ENCODE data around the gene ANKRD10.

Gene ANKRD10

DNA sequence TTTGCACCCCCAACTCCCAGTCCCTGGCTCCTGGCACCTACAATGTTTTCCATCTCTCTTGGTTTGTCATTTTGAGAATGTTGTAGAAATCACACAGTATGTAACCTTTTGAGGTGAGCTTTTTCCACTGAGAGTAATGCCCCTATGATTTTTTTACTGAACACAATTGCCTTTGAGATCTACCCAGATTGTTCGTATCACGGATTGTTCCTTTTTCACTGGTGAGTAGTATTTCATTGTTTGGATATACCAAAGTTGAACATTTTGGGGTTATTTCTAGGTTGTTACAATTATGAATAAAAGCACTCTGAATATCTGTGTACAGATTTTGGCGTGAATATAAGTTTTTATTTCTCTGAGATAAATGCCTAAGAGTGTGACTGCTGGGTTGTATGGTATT is 17.7 kb upstream of the ANKRD10 start:
- Histone ChIP-seq H3K27ac (ENCODE audit: extremely low read depth, low read depth, low read length) (no peak overlapping the region), H3K4me1 (ENCODE audit: control insufficient read depth, insufficient read depth, low read length) (no peaks in the 10 kb centered on the region), H3K9me3 (ENCODE audit: control insufficient read depth, insufficient read depth, low read depth, low read length) (no peaks in the 10 kb centered on the region), H3K36me3 (ENCODE audit: control insufficient read depth in 2 of 2, insufficient read depth in 1 of 2, low read length in 2 of 2) (no peaks in the 10 kb centered on the region), H3K4me3 (ENCODE audit: low read depth, low read length) (no peak overlapping the region)
- TF ChIP-seq ZNF146 (tag by site-specific recombination; IDR thresholded peaks at IDR 0.05) = peak; percentile 68
- no peak for TF ChIP-seq ZNF670 (tag by site-specific recombination; IDR thresholded peaks at IDR 0.05; ENCODE audit: low read depth)
- ChIA-PET CTCF (no interaction called here), POLR2A (no interaction called here)

DNA sequence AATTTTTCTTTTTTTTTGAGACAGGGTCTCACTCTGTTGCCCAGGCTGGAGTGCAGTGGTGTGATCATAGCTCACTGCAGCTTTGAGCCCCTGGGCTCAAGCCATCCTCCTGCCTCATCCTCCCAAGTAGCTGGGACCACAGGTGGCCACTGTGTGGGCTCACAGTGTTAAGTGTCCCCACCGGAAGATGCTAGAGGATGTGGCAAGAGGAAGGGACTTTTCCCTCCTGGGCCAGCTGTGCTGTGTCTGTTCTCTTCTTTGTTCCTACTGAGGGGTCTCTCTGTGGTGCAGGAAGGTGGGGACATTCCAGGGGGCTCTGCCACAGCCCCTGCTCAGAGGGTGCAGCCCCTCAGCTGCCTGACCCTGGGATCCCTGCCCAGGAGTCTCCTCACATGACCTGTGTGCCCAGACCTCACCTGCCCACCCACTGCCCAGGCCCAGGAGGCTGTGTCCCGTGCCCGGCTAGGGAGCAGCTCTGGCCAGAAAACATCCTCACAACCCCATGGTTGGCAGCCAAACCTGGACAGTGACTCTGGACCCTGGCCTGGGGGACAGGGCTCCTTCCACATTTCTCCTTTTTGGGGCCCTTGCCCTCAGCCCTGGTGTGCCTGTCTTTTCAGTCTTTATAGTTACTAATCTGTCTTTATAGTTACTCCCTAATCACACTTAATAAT is 14.4 kb upstream of the ANKRD10 start:
- TF ChIP-seq, protein P1, sequence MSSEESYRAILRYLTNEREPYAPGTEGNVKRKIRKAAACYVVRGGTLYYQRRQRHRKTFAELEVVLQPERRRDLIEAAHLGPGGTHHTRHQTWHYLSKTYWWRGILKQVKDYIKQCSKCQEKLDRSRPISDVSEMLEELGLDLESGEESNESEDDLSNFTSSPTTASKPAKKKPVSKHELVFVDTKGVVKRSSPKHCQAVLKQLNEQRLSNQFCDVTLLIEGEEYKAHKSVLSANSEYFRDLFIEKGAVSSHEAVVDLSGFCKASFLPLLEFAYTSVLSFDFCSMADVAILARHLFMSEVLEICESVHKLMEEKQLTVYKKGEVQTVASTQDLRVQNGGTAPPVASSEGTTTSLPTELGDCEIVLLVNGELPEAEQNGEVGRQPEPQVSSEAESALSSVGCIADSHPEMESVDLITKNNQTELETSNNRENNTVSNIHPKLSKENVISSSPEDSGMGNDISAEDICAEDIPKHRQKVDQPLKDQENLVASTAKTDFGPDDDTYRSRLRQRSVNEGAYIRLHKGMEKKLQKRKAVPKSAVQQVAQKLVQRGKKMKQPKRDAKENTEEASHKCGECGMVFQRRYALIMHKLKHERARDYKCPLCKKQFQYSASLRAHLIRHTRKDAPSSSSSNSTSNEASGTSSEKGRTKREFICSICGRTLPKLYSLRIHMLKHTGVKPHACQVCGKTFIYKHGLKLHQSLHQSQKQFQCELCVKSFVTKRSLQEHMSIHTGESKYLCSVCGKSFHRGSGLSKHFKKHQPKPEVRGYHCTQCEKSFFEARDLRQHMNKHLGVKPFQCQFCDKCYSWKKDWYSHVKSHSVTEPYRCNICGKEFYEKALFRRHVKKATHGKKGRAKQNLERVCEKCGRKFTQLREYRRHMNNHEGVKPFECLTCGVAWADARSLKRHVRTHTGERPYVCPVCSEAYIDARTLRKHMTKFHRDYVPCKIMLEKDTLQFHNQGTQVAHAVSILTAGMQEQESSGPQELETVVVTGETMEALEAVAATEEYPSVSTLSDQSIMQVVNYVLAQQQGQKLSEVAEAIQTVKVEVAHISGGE (tag by site-specific recombination; conservative IDR thresholded peaks at IDR 0.05; ENCODE audit: low read depth) = peak; percentile 33; the same call in 1 of the 2 replicates
- TF ChIP-seq OVOL3 (tag by site-specific recombination; IDR thresholded peaks at IDR 0.05) (no peak), SP2 (tag by site-specific recombination; IDR thresholded peaks at IDR 0.05) (no peak), ZNF223 (tag by site-specific recombination; IDR thresholded peaks at IDR 0.05) (no peak), ZFHX2 (tag by site-specific recombination; conservative IDR thresholded peaks at IDR 0.05) (no peak), ZFP3 (tag by site-specific recombination; IDR thresholded peaks at IDR 0.05; ENCODE audit: low read depth) (no peak)
- POLR2A ChIA-PET = no interaction called here
- Histone ChIP-seq H3K9me3 (ENCODE audit: control insufficient read depth, insufficient read depth, low read depth, low read length) (no peaks in the 10 kb centered on the region), H3K36me3 (ENCODE audit: control insufficient read depth in 2 of 2, insufficient read depth in 1 of 2, low read length in 2 of 2) (no peaks in the 10 kb centered on the region), H3K4me1 (ENCODE audit: control insufficient read depth, insufficient read depth, low read length) (no peaks in the 10 kb centered on the region), H3K27ac (ENCODE audit: extremely low read depth, low read depth, low read length) (no peak overlapping the region), H3K4me3 (ENCODE audit: low read depth, low read length) (no peak overlapping the region)
- CTCF ChIA-PET = interaction anchor here (0.7 kb wide), 1 partner anchor 404 kb away, joined by 3 read pairs; no protein-coding TSS in a partner anchor

DNA sequence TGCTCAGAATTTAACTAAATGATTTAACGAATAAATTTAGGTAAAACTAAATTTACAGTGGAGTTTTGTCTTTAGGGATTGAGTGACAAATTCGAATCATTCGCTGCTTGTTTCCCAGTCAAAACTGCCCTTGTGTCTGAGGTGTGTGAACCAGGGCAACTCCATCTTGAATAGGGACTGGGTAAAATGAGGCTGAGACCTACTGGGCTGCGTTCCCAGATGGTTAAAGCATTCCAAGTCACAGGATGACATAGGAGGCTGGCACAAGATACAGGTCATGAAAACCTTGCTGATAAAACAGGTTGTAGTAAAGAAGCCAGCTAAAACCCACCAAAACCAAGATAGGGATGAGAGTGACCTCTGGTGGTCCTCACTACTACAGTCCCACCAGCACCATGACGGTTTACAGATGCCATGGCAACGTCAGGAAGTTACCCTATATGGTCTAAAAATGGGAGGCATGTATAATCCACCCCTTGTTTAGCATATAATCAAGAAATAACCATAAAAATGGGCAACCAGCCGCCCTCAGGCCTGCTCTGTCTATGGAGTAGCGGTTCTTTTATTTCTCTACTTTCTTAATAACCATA is 10.2 kb upstream of the ANKRD10 start:
- H3K4me1 ChIP-seq (ENCODE audit: control insufficient read depth, insufficient read depth, low read length) = no peaks in the 10 kb centered on the region
- no peak overlapping the region for H3K27ac ChIP-seq (ENCODE audit: extremely low read depth, low read depth, low read length)
- no peaks in the 10 kb centered on the region for H3K36me3 ChIP-seq (ENCODE audit: control insufficient read depth in 2 of 2, insufficient read depth in 1 of 2, low read length in 2 of 2)
- H3K9me3 ChIP-seq (ENCODE audit: control insufficient read depth, insufficient read depth, low read depth, low read length) = no peaks in the 10 kb centered on the region
- ChIA-PET CTCF (interaction anchor here (2.0 kb wide), 1 partner anchor 470 kb away, joined by 8 read pairs; no protein-coding TSS in a partner anchor), POLR2A (no interaction called here)
- H3K4me3 ChIP-seq (ENCODE audit: low read depth, low read length) = no peak overlapping the region
- TF ChIP-seq ZNF768 (tag by site-specific recombination; IDR thresholded peaks at IDR 0.05) (no peak), ZNF585B (tag by site-specific recombination; IDR thresholded peaks at IDR 0.05) (no peak), ZNF654 (tag by site-specific recombination; IDR thresholded peaks at IDR 0.05; ENCODE audit: low read depth) (peak; percentile 31)
- TF ChIP-seq, protein P2, sequence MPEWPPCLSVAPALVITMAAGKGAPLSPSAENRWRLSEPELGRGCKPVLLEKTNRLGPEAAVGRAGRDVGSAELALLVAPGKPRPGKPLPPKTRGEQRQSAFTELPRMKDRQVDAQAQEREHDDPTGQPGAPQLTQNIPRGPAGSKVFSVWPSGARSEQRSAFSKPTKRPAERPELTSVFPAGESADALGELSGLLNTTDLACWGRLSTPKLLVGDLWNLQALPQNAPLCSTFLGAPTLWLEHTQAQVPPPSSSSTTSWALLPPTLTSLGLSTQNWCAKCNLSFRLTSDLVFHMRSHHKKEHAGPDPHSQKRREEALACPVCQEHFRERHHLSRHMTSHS (tag by site-specific recombination; IDR thresholded peaks at IDR 0.05) = no peak

DNA sequence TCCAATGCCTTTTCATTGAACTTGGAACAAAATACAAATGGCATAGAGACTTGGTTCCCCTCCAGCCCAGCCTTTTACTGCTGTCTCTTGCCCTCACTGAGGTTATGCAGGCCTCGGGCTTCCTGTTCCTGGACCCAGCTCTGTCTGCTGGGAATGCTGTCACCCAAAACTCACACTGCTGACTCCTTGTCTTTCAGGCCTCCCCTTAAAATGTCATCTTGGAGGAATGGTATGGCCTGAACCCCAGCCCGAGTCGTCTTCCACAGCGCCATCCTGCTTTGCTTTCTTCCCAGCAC is 9.7 kb upstream of the ANKRD10 start:
- Histone ChIP-seq H3K36me3 (ENCODE audit: control insufficient read depth in 2 of 2, insufficient read depth in 1 of 2, low read length in 2 of 2) (no peaks in the 10 kb centered on the region), H3K9me3 (ENCODE audit: control insufficient read depth, insufficient read depth, low read depth, low read length) (no peaks in the 10 kb centered on the region), H3K4me1 (ENCODE audit: control insufficient read depth, insufficient read depth, low read length) (no peaks in the 10 kb centered on the region), H3K27ac (ENCODE audit: extremely low read depth, low read depth, low read length) (no peak overlapping the region), H3K4me3 (ENCODE audit: low read depth, low read length) (no peak overlapping the region)
- CTCF ChIA-PET = interaction anchor here (0.7 to 2.0 kb wide), 2 partner anchors 38 to 469 kb away, joined by 3 to 8 read pairs; no protein-coding TSS in a partner anchor
- TF ChIP-seq ZNF549 (tag by site-specific recombination; IDR thresholded peaks at IDR 0.05) (no peak), ZSCAN16 (tag by site-specific recombination; IDR thresholded peaks at IDR 0.05) (no peak), ZNF48 (tag by site-specific recombination; IDR thresholded peaks at IDR 0.05) (no peak), MZF1 (tag by site-specific recombination; IDR thresholded peaks at IDR 0.05; ENCODE audit: borderline replicate concordance) (no peak), WT1 (tag by site-specific recombination; IDR thresholded peaks at IDR 0.05) (no peak), ZFP3 (tag by site-specific recombination; IDR thresholded peaks at IDR 0.05; ENCODE audit: low read depth) (no peak), GLIS1 (tag by site-specific recombination; IDR thresholded peaks at IDR 0.05) (no peak)
- POLR2A ChIA-PET = interaction anchor here (1.4 kb wide), 1 partner anchor 9 kb away, joined by 10 read pairs; the partner anchor contains the start of gene ANKRD10

All from HEK293 (cell line).